Endometrial microvascular endothelial cells (primary cell): ENCODE results near the gene OR9G4. TPM values are rescaled to one million over a fixed set of nuclear protein-coding genes. Genes with fewer than 3 reads are reported as not detected.

ENCODE experiments used
- in situ Hi-C: cut with HindIII; loops from 2 replicates; pipeline ENCODE4 v1.10.0; 2017; ENCODE audit warnings: low sequenced_read_pairs, low pct_unique_long_range_greater_than_20kb; ENCODE audit errors: inconsistent ontology term
- total RNA-seq: library from RNA; depleted of rRNA; stranded (reverse); fragments of >200 nt; gene quantifications from one replicate; pipeline ENCODE4 v1.2.3, GENCODE V29; 2015; ENCODE audit errors: inconsistent ontology term

Gene OR9G4
- total RNA-seq: not detected

- in situ Hi-C loops: no loop called here
Observed at GRCh38 chr11:56748597-56748996, at the start of gene OR9G4. Gene OR9G4, minus strand, starts transcription at chr11:56748697. Its CDS starts 4,931 bp downstream, at chr11:56743766.

GRCh38 chr11:56783448-56784041 is 35.0 kb upstream of the OR9G4 start:
- in situ Hi-C loops: no loop called here

- in situ Hi-C loops: no loop called here
Observed at GRCh38 chr11:56782167-56782847, 33.8 kb upstream of the OR9G4 start.

- in situ Hi-C loops: no loop called here
Observed at GRCh38 chr11:56776809-56777208, 28.3 kb upstream of the OR9G4 start.

- in situ Hi-C loops: no loop called here
Observed at GRCh38 chr11:56764976-56765375, 16.5 kb upstream of the OR9G4 start.

- in situ Hi-C loops: no loop called here
Observed at GRCh38 chr11:56751480-56751879, 3.0 kb upstream of the OR9G4 start.

GRCh38 chr11:56750190-56750589 is 1.7 kb upstream of the OR9G4 start:
- in situ Hi-C loops: no loop called here

GRCh38 chr11:56740886-56741285 is 7.6 kb downstream of the OR9G4 start:
- in situ Hi-C loops: no loop called here

GRCh38 chr11:56740107-56740506 is 8.4 kb downstream of the OR9G4 start:
- in situ Hi-C loops: no loop called here

GRCh38 chr11:56720513-56720912 is 28.0 kb downstream of the OR9G4 start:
- in situ Hi-C loops: no loop called here

- in situ Hi-C loops: no loop called here
Observed at GRCh38 chr11:56716379-56716854, 32.1 kb downstream of the OR9G4 start.

- in situ Hi-C loops: no loop called here
Observed at GRCh38 chr11:56714206-56714605, 34.3 kb downstream of the OR9G4 start.

- in situ Hi-C loops: no loop called here
Observed at GRCh38 chr11:56706486-56706885, 42.0 kb downstream of the OR9G4 start.

- in situ Hi-C loops: no loop called here
Observed at GRCh38 chr11:56705784-56706396, 42.6 kb downstream of the OR9G4 start.

- in situ Hi-C loops: no loop called here
Observed at GRCh38 chr11:56700914-56701485, 47.5 kb downstream of the OR9G4 start.

- in situ Hi-C loops: no loop called here
Observed at GRCh38 chr11:56700242-56700913, 48.1 kb downstream of the OR9G4 start.

GRCh38 chr11:56698795-56699194 is 49.7 kb downstream of the OR9G4 start, which contains the start of gene OR9G1:
Gene OR9G1, plus strand, starts transcription at chr11:56699095. Its CDS starts 1,293 bp downstream, at chr11:56700388.
- in situ Hi-C loops: no loop called here

GRCh38 chr11:56693428-56693827 is 55.1 kb downstream of the OR9G4 start:
- in situ Hi-C loops: no loop called here
